Fibroblast of the aortic adventitia (primary cell): ENCODE data around the gene SQOR. TPM values are rescaled to one million over a fixed set of nuclear protein-coding genes. Genes with fewer than 3 reads are reported as not detected.
A peak's percentile ranks its signal among the peaks of the same experiment; 100 is the strongest.
"Not testable (repeated sequence)": the region's sequence is repeated elsewhere in the genome, so short reads cannot be mapped to it uniquely, and the experiment has no call there.

ENCODE experiments used
- DNase-seq: peaks from one replicate; pipeline ENCODE4 v3.0.0-alpha.2; 2010; ENCODE audit warnings: low read depth
- H3K4me3 ChIP-seq: 2 replicates; pipeline ENCODE4 v1.5.1; 2011; ENCODE audit warnings: low read depth, mild to moderate bottlenecking, control low read depth, low read length, moderate library complexity
- total RNA-seq: library from RNA; depleted of rRNA; stranded (reverse); fragments of >200 nt; gene quantifications from 2 replicates; pipeline ENCODE4 v1.2.3, GENCODE V29; 2012; ENCODE audit warnings: low replicate concordance
- TF ChIP-seq, protein P1 (sequence below): IDR thresholded peaks from 2 replicates; pipeline ENCODE4 v1.5.1; 2011; ENCODE audit warnings: mild to moderate bottlenecking, low read length, control low read depth, inconsistent platforms; ENCODE audit not compliant: insufficient read depth

SQOR gene
- total RNA-seq, 1 donor: 101 TPM

- no peak for DNase-seq
- no peak overlapping the region for H3K4me3 ChIP-seq
- TF ChIP-seq, protein P1, sequence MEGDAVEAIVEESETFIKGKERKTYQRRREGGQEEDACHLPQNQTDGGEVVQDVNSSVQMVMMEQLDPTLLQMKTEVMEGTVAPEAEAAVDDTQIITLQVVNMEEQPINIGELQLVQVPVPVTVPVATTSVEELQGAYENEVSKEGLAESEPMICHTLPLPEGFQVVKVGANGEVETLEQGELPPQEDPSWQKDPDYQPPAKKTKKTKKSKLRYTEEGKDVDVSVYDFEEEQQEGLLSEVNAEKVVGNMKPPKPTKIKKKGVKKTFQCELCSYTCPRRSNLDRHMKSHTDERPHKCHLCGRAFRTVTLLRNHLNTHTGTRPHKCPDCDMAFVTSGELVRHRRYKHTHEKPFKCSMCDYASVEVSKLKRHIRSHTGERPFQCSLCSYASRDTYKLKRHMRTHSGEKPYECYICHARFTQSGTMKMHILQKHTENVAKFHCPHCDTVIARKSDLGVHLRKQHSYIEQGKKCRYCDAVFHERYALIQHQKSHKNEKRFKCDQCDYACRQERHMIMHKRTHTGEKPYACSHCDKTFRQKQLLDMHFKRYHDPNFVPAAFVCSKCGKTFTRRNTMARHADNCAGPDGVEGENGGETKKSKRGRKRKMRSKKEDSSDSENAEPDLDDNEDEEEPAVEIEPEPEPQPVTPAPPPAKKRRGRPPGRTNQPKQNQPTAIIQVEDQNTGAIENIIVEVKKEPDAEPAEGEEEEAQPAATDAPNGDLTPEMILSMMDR: no peak
Measured at GRCh38 chr15:45647828-45648227, 13.0 kb downstream of the SQOR start.

- no peak overlapping the region for H3K4me3 ChIP-seq
- peak; percentile 73 for DNase-seq
- TF ChIP-seq, protein P1: no peak
Measured at GRCh38 chr15:45648521-45649200, 13.8 kb downstream of the SQOR start.

GRCh38 chr15:45650007-45650406 is 15.2 kb downstream of the SQOR start:
- not testable (repeated sequence) for DNase-seq, H3K4me3 ChIP-seq

GRCh38 chr15:45650889-45651525 is 16.2 kb downstream of the SQOR start:
- H3K4me3 ChIP-seq: no peak overlapping the region
- no peak for DNase-seq
- TF ChIP-seq, protein P1: no peak

DNA sequence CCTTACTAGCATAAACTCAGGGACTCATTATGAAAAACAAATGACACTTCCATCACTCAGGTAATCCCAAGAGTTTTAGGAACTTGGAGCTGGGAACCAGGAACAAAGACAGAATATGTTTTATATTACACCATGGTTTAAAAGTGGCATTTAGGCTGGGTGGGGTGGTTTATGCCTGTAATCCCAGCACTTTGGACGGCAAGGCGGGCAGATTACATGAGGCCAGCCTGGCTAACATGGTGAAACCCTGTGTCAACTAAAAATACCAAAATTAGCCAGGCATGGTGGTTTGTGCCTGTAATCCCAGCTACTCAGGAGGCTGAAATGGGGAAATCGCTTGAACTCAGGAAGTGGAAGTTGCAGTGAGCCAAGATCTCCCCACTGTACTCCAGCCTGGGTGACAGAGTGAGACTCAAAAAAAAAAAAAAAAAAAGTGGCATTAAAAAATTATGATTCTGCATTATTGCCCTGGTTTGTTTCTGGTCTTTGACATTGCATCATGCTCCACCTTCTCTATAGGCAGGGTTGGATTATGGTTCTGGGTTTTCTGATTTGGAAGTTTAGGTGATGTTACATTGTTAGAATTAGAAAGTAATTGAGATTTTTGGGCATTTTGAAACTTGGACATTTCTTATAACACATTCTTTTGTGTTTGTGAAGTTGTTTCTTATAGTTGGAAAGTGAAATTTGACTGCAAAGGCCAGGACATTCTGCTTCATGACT is 19.0 kb downstream of the SQOR start:
- DNase-seq: no peak
- no peak overlapping the region for H3K4me3 ChIP-seq
- TF ChIP-seq, protein P1: no peak

DNA sequence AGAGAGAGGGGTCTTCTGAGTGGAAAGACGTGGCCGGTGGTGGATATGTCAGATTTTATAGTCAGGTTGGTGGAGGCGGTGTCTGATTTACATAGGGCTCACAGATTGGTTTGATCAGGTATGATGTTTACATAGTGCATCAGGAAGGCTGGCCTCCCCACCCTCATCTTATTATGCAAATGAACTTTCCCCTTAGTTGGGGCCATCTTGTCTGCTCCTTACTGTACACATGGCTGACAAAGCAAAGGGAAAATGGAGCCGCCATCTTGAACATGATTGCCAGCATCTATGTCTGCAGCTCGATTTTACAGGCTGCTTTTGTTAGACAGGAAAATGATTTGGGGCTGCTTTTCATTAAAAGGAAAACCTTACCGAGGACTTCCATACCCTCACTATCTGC is 19.9 kb downstream of the SQOR start:
- no peak overlapping the region for H3K4me3 ChIP-seq
- TF ChIP-seq, protein P1: no peak
- no peak for DNase-seq

GRCh38 chr15:45657254-45657653 is 22.4 kb downstream of the SQOR start:
- TF ChIP-seq, protein P1: no peak
- H3K4me3 ChIP-seq: no peak overlapping the region
- DNase-seq: no peak
